Thymus (tissue), 11 donors: ENCODE data around the gene WRAP73. TPM values are rescaled to one million over a fixed set of nuclear protein-coding genes. Genes with fewer than 3 reads are reported as not detected.

Experiments used
- DNase-seq, 9 donors: peaks; one replicate each; pipeline ENCODE4 v3.0.0-alpha.2; 2013; ENCODE audit warnings: low spot score in 9 of 9, low read depth in 6 of 9, missing footprints in 1 of 9
- H3K27ac ChIP-seq, 2 donors: one replicate each; pipeline ENCODE4 v1.5.1; 2013; ENCODE audit warnings: control low read depth in 1 of 2, low read depth in 1 of 2, low read length in 1 of 2, mild to moderate bottlenecking in 1 of 2, moderate library complexity in 1 of 2
- H3K27me3 ChIP-seq, 2 donors: one replicate each; pipeline ENCODE4 v1.5.1; 2013; ENCODE audit warnings: low read length in 1 of 2; ENCODE audit not compliant: control insufficient read depth in 2 of 2, insufficient read depth in 1 of 2
- H3K36me3 ChIP-seq, 2 donors: one replicate each; pipeline ENCODE4 v1.5.1; 2013; ENCODE audit warnings: low read length in 1 of 2, mild to moderate bottlenecking in 1 of 2, moderate library complexity in 1 of 2; ENCODE audit not compliant: control insufficient read depth in 2 of 2, insufficient read depth in 2 of 2
- H3K4me1 ChIP-seq, 2 donors: one replicate each; pipeline ENCODE4 v1.5.1; 2013; ENCODE audit warnings: low read length in 2 of 2; ENCODE audit not compliant: control insufficient read depth in 2 of 2, insufficient read depth in 2 of 2
- H3K4me3 ChIP-seq, 2 donors: one replicate each; pipeline ENCODE4 v1.5.1; 2013; ENCODE audit warnings: low read length in 2 of 2, control low read depth in 1 of 2, mild to moderate bottlenecking in 1 of 2
- H3K9me3 ChIP-seq, 2 donors: one replicate each; pipeline ENCODE4 v1.5.1; 2013; ENCODE audit warnings: low read length in 1 of 2, mild to moderate bottlenecking in 1 of 2; ENCODE audit not compliant: control insufficient read depth in 2 of 2, insufficient read depth in 1 of 2
- WGBS: extraction: QIAGEN DNeasy Blood & Tissue Kit; methylation state at CpG from one replicate; pipeline ENCODE4 v1.1.7; 2013; 5-methylcytosine and 5-hydroxymethylcytosine counted together
- polyA plus RNA-seq: library from polyadenylated mRNA; stranded (reverse); fragments of 200-250 nt; gene quantifications from one replicate; pipeline ENCODE4 v1.2.3, GENCODE V29; 2013
- total RNA-seq: library from RNA; stranded (reverse); fragments of 120-200 nt; gene quantifications from one replicate; pipeline ENCODE4 v1.2.4, GENCODE V29; 2013
- donor health status: healthy.

Gene WRAP73
- total and polyA plus RNA-seq, 2 donors, result 19.7 to 25.9 TPM

- Histone ChIP-seq H3K4me3 (no peak overlapping the region), H3K27me3 (peaks cover 0 to 20% of the 10 kb centered on the region in 2 donors), H3K27ac (no peak overlapping the region), H3K9me3 (no peaks in the 10 kb centered on the region), H3K4me1 (peaks cover 0 to 24% of the 10 kb centered on the region in 2 donors), H3K36me3 (no peaks in the 10 kb centered on the region)
- DNase-seq, result no peak
- 78% methylated on average over 21 of the region's 21 CpGs for WGBS
Measured at GRCh38 chr1:3672231-3672970, 22.5 kb upstream of the WRAP73 start.

GRCh38 chr1:3671371-3672180 lies 21.7 kb upstream of the WRAP73 start:
- 90% methylated on average over 29 of the region's 29 CpGs for WGBS
- peaks cover 0 to 20% of the 10 kb centered on the region in 2 donors for H3K27me3 ChIP-seq
- H3K27ac ChIP-seq, result no peak overlapping the region
- H3K4me3 ChIP-seq, result no peak overlapping the region
- no peak for DNase-seq
- no peaks in the 10 kb centered on the region for H3K36me3 ChIP-seq
- H3K4me1 ChIP-seq, result peaks cover 0 to 16% of the 10 kb centered on the region in 2 donors
- H3K9me3 ChIP-seq, result no peaks in the 10 kb centered on the region

- no peak overlapping the region for H3K27ac ChIP-seq
- no peak for DNase-seq
- no peak overlapping the region for H3K4me3 ChIP-seq
- H3K36me3 ChIP-seq, result no peaks in the 10 kb centered on the region
- peaks cover 0 to 20% of the 10 kb centered on the region in 2 donors for H3K27me3 ChIP-seq
- WGBS, result 96% methylated on average over 15 of the region's 15 CpGs
- H3K4me1 ChIP-seq, result peaks cover 0 to 16% of the 10 kb centered on the region in 2 donors
- no peaks in the 10 kb centered on the region for H3K9me3 ChIP-seq
Measured at GRCh38 chr1:3670823-3671265, 20.9 kb upstream of the WRAP73 start.

- H3K27ac ChIP-seq, result no peak overlapping the region
- peaks cover 0 to 16% of the 10 kb centered on the region in 2 donors for H3K4me1 ChIP-seq
- no peaks in the 10 kb centered on the region for H3K9me3 ChIP-seq
- H3K36me3 ChIP-seq, result no peaks in the 10 kb centered on the region
- peaks cover 0 to 20% of the 10 kb centered on the region in 2 donors for H3K27me3 ChIP-seq
- DNase-seq, result no peak
- no peak overlapping the region for H3K4me3 ChIP-seq
- WGBS, result 87% methylated on average over 9 of the region's 9 CpGs
Measured at GRCh38 chr1:3669971-3670431, 20.1 kb upstream of the WRAP73 start.

- 92% methylated on average over 14 of the region's 14 CpGs for WGBS
- Histone ChIP-seq H3K4me1 (peaks cover 0 to 14% of the 10 kb centered on the region in 2 donors), H3K27me3 (peaks cover 0 to 20% of the 10 kb centered on the region in 2 donors), H3K4me3 (no peak overlapping the region), H3K36me3 (no peaks in the 10 kb centered on the region), H3K9me3 (no peaks in the 10 kb centered on the region), H3K27ac (no peak overlapping the region)
- DNase-seq, result no peak
Measured at GRCh38 chr1:3669421-3669821, 19.5 kb upstream of the WRAP73 start.

- Histone ChIP-seq H3K4me3 (no peak overlapping the region), H3K36me3 (no peaks in the 10 kb centered on the region), H3K27ac (no peak overlapping the region), H3K27me3 (peaks cover 0 to 20% of the 10 kb centered on the region in 2 donors), H3K9me3 (no peaks in the 10 kb centered on the region), H3K4me1 (peaks cover 0 to 8% of the 10 kb centered on the region in 2 donors)
- 56% methylated on average over 30 of the region's 30 CpGs for WGBS
- DNase-seq, result no peak
Measured at GRCh38 chr1:3668585-3669300, 18.8 kb upstream of the WRAP73 start.

- Histone ChIP-seq H3K9me3 (no peaks in the 10 kb centered on the region), H3K27me3 (peaks cover 0 to 20% of the 10 kb centered on the region in 2 donors), H3K27ac (no peak overlapping the region), H3K36me3 (no peaks in the 10 kb centered on the region), H3K4me3 (no peak overlapping the region), H3K4me1 (peaks cover 0 to 2% of the 10 kb centered on the region in 2 donors)
- WGBS, result 77% methylated on average over 8 of the region's 8 CpGs
- DNase-seq, result no peak
Measured at GRCh38 chr1:3668148-3668547, 18.2 kb upstream of the WRAP73 start.

- no peak overlapping the region for H3K27ac ChIP-seq
- H3K36me3 ChIP-seq, result no peaks in the 10 kb centered on the region
- no peaks in the 10 kb centered on the region for H3K9me3 ChIP-seq
- H3K27me3 ChIP-seq, result peaks cover 0 to 21% of the 10 kb centered on the region in 2 donors
- peaks cover 0 to 2% of the 10 kb centered on the region in 2 donors for H3K4me1 ChIP-seq
- H3K4me3 ChIP-seq, result no peak overlapping the region
- WGBS, result 94% methylated on average over 14 of the region's 14 CpGs
- no peak for DNase-seq
Measured at GRCh38 chr1:3664700-3665375, 14.9 kb upstream of the WRAP73 start.
